Endothelial cell of umbilical vein (primary cell): Measurements from ENCODE around the gene CHCHD4. TPM values are rescaled to one million over a fixed set of nuclear protein-coding genes. Genes with fewer than 3 reads are reported as not detected.
A peak's percentile ranks its signal among the peaks of the same experiment; 100 is the strongest.

ENCODE experiments used
- BruUV-seq: library from RNA; stranded (reverse); fragments of 400-500 nt; replicated peaks from 2 replicates; lab custom pipeline; 2021; lab: Mats Ljungman, UMichigan
- CTCF ChIA-PET: fragments of 300-600, 350-600 bp; sonication (Branson Sonifier 250); formaldehyde crosslinking; loops from one replicate; lab custom pipeline; 2021; ENCODE audit warnings: antibody characterized with exemption, inconsistent platforms; lab: Charles Lee
- POLR2A ChIA-PET: fragments of 300-600, 350-600 bp; sonication (Branson Sonifier 250); formaldehyde crosslinking; loops from one replicate; lab custom pipeline; 2021; ENCODE audit warnings: antibody characterized with exemption, inconsistent platforms; lab: Charles Lee
- DNase-seq: peaks from one replicate; pipeline ENCODE4 v3.0.0-alpha.2; 2011; ENCODE audit warnings: low read depth, low spot score
- FAIRE-seq: peaks from 2 replicates; lab custom pipeline; 2011; peaks lifted over from hg19 to GRCh38; lab: Jason Lieb, UNC
- H2AFZ ChIP-seq: 2 replicates; pipeline ENCODE4 v1.6.0; 2012; ENCODE audit warnings: low read depth, low read length, control low read depth, inconsistent platforms
- H3K27ac ChIP-seq: 2 replicates; pipeline ENCODE4 v1.5.1; 2011; ENCODE audit warnings: low read depth, mild to moderate bottlenecking, control low read depth, low read length, moderate library complexity; ENCODE audit not compliant: insufficient read depth
- H3K27me3 ChIP-seq, 2 experiments: 2 replicates each; pipeline versions ENCODE4 v1.6.0 to v1.6.1; 2011; ENCODE audit warnings: low read length in 2 of 2, mixed read lengths in 1 of 2; ENCODE audit not compliant: control insufficient read depth in 2 of 2, insufficient read depth in 2 of 2
- H3K36me3 ChIP-seq, 2 experiments: 2 replicates in 1 of 2; 3 replicates in 1 of 2; pipeline ENCODE4 v1.5.1; 2011; ENCODE audit warnings: low read length in 2 of 2, mild to moderate bottlenecking in 1 of 2, moderate library complexity in 1 of 2; ENCODE audit not compliant: control insufficient read depth in 2 of 2, insufficient read depth in 2 of 2; ENCODE audit errors: extremely low read depth in 1 of 2
- H3K4me1 ChIP-seq: 3 replicates; pipeline ENCODE4 v1.5.1; 2011; ENCODE audit warnings: mild to moderate bottlenecking, low read length; ENCODE audit not compliant: control insufficient read depth, insufficient read depth; ENCODE audit errors: extremely low read depth
- H3K4me2 ChIP-seq: 2 replicates; pipeline ENCODE4 v1.6.1; 2011; ENCODE audit warnings: low read length, control low read depth, mixed read lengths; ENCODE audit not compliant: insufficient read depth
- H3K4me3 ChIP-seq, 3 experiments: fragments of 200-600 bp in 1 of 3; sonication (generic), shearing (Covaris generic) in 1 of 3; replicated peaks in 1 of 3; 2 replicates each; pipeline ENCODE4 v1.5.1; 2011 to 2016; ENCODE audit warnings: control low read depth in 3 of 3, low read length in 3 of 3, mild to moderate bottlenecking in 2 of 3, inconsistent platforms in 1 of 3, low read depth in 1 of 3, moderate library complexity in 1 of 3; ENCODE audit not compliant: insufficient read depth in 1 of 3
- H3K79me2 ChIP-seq: 2 replicates; pipeline ENCODE4 v1.6.0; 2012; ENCODE audit warnings: low read length, inconsistent platforms; ENCODE audit not compliant: control insufficient read depth, insufficient read depth
- H3K9ac ChIP-seq: replicated peaks from 2 replicates; pipeline ENCODE3; 2011; ENCODE audit warnings: low read length, control low read depth; ENCODE audit not compliant: insufficient read depth; ENCODE audit errors: extremely low read depth
- H3K9me1 ChIP-seq: replicated peaks from 3 replicates; pipeline ENCODE4 v1.6.0; 2011; ENCODE audit warnings: mild to moderate bottlenecking, low read length; ENCODE audit not compliant: control insufficient read depth, insufficient read depth; ENCODE audit errors: extremely low read depth
- H3K9me3 ChIP-seq: replicated peaks from 2 replicates; pipeline ENCODE4 v1.5.1; 2012; ENCODE audit warnings: low read length, inconsistent platforms; ENCODE audit not compliant: control insufficient read depth, insufficient read depth
- H4K20me1 ChIP-seq: replicated peaks from 2 replicates; pipeline ENCODE3; 2011; ENCODE audit warnings: mild to moderate bottlenecking, low read length; ENCODE audit not compliant: control insufficient read depth, insufficient read depth; ENCODE audit errors: extremely low read depth
- EZH2 ChIP-seq: IDR thresholded peaks from 2 replicates; pipeline ENCODE4 v1.6.1; 2012; ENCODE audit warnings: borderline replicate concordance, low read depth, mild to moderate bottlenecking, moderate library complexity, low read length, inconsistent platforms; ENCODE audit not compliant: severe bottlenecking
- FOS ChIP-seq: IDR thresholded peaks from 2 replicates; pipeline ENCODE4 v1.6.1; 2011; ENCODE audit warnings: mild to moderate bottlenecking, low read length, moderate library complexity, borderline replicate concordance; ENCODE audit not compliant: insufficient read depth
- GATA2 ChIP-seq: IDR thresholded peaks from 2 replicates; pipeline ENCODE4 v1.7.0; 2011; ENCODE audit warnings: low read depth, mild to moderate bottlenecking, moderate library complexity, mixed read lengths, low read length; ENCODE audit not compliant: insufficient read length, insufficient read depth
- JUN ChIP-seq: IDR thresholded peaks from 2 replicates; pipeline ENCODE4 v1.6.1; 2011; ENCODE audit warnings: borderline replicate concordance, low read depth; ENCODE audit not compliant: insufficient read length, insufficient read depth
- MAX ChIP-seq: IDR thresholded peaks from 2 replicates; pipeline ENCODE4 v1.6.1; 2011; ENCODE audit not compliant: insufficient read depth, insufficient read length
- MYC ChIP-seq: IDR thresholded peaks from one replicate; pipeline ENCODE4 v1.6.1; 2011; ENCODE audit warnings: mild to moderate bottlenecking, low read depth, low read length
- POLR2A ChIP-seq: IDR thresholded peaks from 2 replicates; pipeline ENCODE4 v1.6.1; 2012; ENCODE audit warnings: low read depth, mild to moderate bottlenecking, control low read depth, low read length
- POLR2AphosphoS5 ChIP-seq: IDR thresholded peaks from 2 replicates; pipeline ENCODE4 v1.6.1; 2012; ENCODE audit warnings: low read depth, mild to moderate bottlenecking, control low read depth, low read length, moderate library complexity; ENCODE audit not compliant: insufficient read depth
- dilution Hi-C: fragments of 300-500 bp; cut with MboI; formaldehyde crosslinking; loops from one replicate; pipeline ENCODE4 v1.15.0; 2019; ENCODE audit warnings: low sequenced_read_pairs; ENCODE audit not compliant: extremely low pct_ligation_motif_present
- intact Hi-C: fragments of 100-400 bp; cut with micrococcal nuclease; formaldehyde crosslinking; loops from one replicate; pipeline ENCODE4 v1.10.0; 2022
- polyA plus RNA-seq, 4 experiments: library from polyadenylated mRNA; depleted of rRNA in 3 of 4; stranded (reverse) in 3 of 4; unstranded in 1 of 4; fragments of >200 nt; gene quantifications; 2 replicates each; pipeline versions ENCODE4 v1.2.1 to v1.2.3, GENCODE V29; 2011 to 2012; ENCODE audit warnings: missing spikeins in 1 of 4
- total RNA-seq: library from RNA; stranded (reverse); gene quantifications from 2 replicates; pipeline ENCODE4 v1.2.3, GENCODE V29; 2021
- TF ChIP-seq, protein P1 (sequence below), 2 donors: IDR thresholded peaks; 1 replicate in 1 of 2; 2 replicates in 1 of 2; pipeline ENCODE4 v1.5.1; 2011; ENCODE audit warnings: low read length in 2 of 2, mild to moderate bottlenecking in 2 of 2, moderate library complexity in 2 of 2, control low read depth in 1 of 2, inconsistent platforms in 1 of 2, low read depth in 1 of 2; ENCODE audit not compliant: insufficient read depth in 1 of 2; ENCODE audit errors: extremely low read depth in 1 of 2

CHCHD4 gene
- total and polyA plus RNA-seq, 2 donors (not counting 3 experiments of a cell fraction or from before 2014, with no cell fraction given), result 8.5 to 13.6 TPM

DNA sequence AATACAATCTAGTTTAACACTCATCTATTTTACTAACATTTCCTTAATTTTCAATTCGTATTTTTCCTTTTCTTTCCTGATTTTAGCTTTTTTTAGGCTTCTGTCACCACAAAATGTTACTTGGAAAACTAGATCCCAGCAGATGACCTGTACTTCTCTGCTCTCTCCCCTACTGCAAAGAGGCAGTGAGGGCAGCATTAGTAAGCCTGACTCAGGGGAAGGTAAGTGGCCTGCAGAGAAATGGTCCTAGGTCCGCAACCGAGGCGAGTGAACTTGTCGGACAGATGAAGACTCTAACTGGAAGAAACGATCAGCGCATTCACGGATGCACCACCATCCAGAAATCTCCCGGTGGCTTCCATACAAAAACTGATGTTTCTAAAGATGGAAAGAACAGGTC, 20.6 kb upstream of the CHCHD4 start:
- H3K27me3 ChIP-seq, result no peaks in the 10 kb centered on the region
- H3K79me2 ChIP-seq, result no peaks in the 10 kb centered on the region
- dilution Hi-C loops (no loop called here), intact Hi-C loops (loop anchor here (10.0 kb wide), 2 partner anchors 260 to 800 kb away; partner anchors contain the start of genes NR2C2 and SLC6A6)
- no peaks in the 10 kb centered on the region for H4K20me1 ChIP-seq
- H2AFZ ChIP-seq, result no peak overlapping the region
- no TSS peak for BruUV-seq
- peaks cover 41% of the 10 kb centered on the region for H3K4me1 ChIP-seq
- H3K27ac ChIP-seq, result peak overlapping the region; percentile 100
- H3K9me1 ChIP-seq, result no peaks in the 10 kb centered on the region
- H3K9me3 ChIP-seq, result no peaks in the 10 kb centered on the region
- ChIA-PET CTCF (interaction anchor here (1.0 to 4.9 kb wide), 6 partner anchors 8 to 403 kb away, joined by 3 to 30 read pairs (median 6); partner anchors contain the start of genes CHCHD4, LSM3, TMEM43 and XPC), POLR2A (interaction anchor here (0.5 to 2.6 kb wide), 5 partner anchors 20 to 803 kb away, joined by 3 to 30 read pairs (median 5); partner anchors contain the start of genes CHCHD4, LSM3, TMEM43 and XPC)
- peak overlapping the region; percentile 93 for H3K9ac ChIP-seq
- TF ChIP-seq POLR2A (no peak), FOS (peak; percentile 9)
- H3K4me3 ChIP-seq, result peak overlapping the region in 1 of 3 experiments; percentile 20
- H3K36me3 ChIP-seq, result peaks cover 0 to 11% of the 10 kb centered on the region in 2 experiments
- peak; percentile 85 for FAIRE-seq
- peak overlapping the region; percentile 88 for H3K4me2 ChIP-seq
- DNase-seq, result peak; percentile 57

DNA sequence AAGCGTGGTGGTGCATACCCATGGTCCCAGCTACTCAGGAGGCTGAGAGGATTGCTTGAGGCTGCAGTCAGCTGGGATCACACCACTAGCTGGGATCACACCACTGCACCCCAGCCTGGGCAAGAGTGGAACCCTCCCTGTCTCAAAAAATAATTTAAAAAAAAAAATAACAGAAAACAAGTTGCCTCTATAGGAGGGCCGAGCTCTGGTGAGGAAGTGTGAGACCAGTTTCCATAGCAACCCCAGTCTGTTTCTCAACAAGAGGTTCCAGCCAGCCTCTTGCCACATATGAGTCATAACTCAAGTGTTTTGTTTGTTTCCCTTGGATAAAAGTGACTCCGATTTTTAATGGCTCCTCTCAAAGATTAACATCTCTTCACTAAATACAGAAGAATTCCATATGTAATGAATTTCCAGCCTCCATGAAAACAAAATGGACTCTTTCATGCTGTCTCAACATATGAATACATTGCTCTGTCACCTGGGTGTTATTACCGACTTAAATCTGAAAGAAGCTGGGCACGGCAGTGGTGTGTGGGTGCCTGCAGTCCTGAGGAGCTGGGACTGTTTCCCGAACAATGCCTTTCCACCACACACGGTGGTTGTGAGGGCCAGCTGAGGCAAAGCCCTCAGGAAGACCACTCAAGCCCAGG, 19.9 kb upstream of the CHCHD4 start:
- peak; percentile 99 for FAIRE-seq
- TF ChIP-seq MYC (no peak), JUN (peak; percentile 98), GATA2 (peak; percentile 83), MAX (no peak), FOS (peak; percentile 82), POLR2AphosphoS5 (peak; percentile 54), POLR2A (peak; percentile 69), EZH2 (no peak)
- TF ChIP-seq, protein P1, sequence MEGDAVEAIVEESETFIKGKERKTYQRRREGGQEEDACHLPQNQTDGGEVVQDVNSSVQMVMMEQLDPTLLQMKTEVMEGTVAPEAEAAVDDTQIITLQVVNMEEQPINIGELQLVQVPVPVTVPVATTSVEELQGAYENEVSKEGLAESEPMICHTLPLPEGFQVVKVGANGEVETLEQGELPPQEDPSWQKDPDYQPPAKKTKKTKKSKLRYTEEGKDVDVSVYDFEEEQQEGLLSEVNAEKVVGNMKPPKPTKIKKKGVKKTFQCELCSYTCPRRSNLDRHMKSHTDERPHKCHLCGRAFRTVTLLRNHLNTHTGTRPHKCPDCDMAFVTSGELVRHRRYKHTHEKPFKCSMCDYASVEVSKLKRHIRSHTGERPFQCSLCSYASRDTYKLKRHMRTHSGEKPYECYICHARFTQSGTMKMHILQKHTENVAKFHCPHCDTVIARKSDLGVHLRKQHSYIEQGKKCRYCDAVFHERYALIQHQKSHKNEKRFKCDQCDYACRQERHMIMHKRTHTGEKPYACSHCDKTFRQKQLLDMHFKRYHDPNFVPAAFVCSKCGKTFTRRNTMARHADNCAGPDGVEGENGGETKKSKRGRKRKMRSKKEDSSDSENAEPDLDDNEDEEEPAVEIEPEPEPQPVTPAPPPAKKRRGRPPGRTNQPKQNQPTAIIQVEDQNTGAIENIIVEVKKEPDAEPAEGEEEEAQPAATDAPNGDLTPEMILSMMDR (IDR thresholded peaks at IDR 0.05; ENCODE audit: extremely low read depth in 1 of 2, insufficient read depth in 1 of 2, low read depth in 1 of 2, low read length in 2 of 2), result no peak
- intact Hi-C loops (loop anchor here (1.0 to 10.0 kb wide), 7 partner anchors 19 to 1918 kb away; partner anchors contain the start of genes LSM3, NR2C2, SLC6A6 and TMEM43), dilution Hi-C loops (no loop called here)
- TSS peak; percentile 44 for BruUV-seq
- peak; percentile 97 for DNase-seq
- H3K4me2 ChIP-seq, result peak overlapping the region; percentile 88
- H3K4me3 ChIP-seq, result peak overlapping the region in 1 of 3 experiments; percentile 20
- CTCF ChIA-PET, result interaction anchor here (0.9 to 4.9 kb wide), 7 partner anchors 8 to 404 kb away, joined by 3 to 30 read pairs (median 5); partner anchors contain the start of genes CHCHD4, LSM3, TMEM43 and XPC
- peak overlapping the region; percentile 100 for H3K27ac ChIP-seq
- peaks cover 41% of the 10 kb centered on the region for H3K4me1 ChIP-seq
- H3K9ac ChIP-seq, result peak overlapping the region; percentile 93
- H3K79me2 ChIP-seq, result no peaks in the 10 kb centered on the region
- H3K9me3 ChIP-seq, result no peaks in the 10 kb centered on the region
- no peaks in the 10 kb centered on the region for H3K27me3 ChIP-seq
- H3K9me1 ChIP-seq, result no peaks in the 10 kb centered on the region
- no peaks in the 10 kb centered on the region for H4K20me1 ChIP-seq
- POLR2A ChIA-PET, result interaction anchor here (1.1 to 2.6 kb wide), 4 partner anchors 19 to 248 kb away, joined by 3 to 30 read pairs (median 9); partner anchors contain the start of genes CHCHD4, LSM3, TMEM43 and XPC
- H2AFZ ChIP-seq, result peak overlapping the region; percentile 21
- peaks cover 0 to 14% of the 10 kb centered on the region in 2 experiments for H3K36me3 ChIP-seq
